ENCODE results near the gene SLIT1.

DNA sequence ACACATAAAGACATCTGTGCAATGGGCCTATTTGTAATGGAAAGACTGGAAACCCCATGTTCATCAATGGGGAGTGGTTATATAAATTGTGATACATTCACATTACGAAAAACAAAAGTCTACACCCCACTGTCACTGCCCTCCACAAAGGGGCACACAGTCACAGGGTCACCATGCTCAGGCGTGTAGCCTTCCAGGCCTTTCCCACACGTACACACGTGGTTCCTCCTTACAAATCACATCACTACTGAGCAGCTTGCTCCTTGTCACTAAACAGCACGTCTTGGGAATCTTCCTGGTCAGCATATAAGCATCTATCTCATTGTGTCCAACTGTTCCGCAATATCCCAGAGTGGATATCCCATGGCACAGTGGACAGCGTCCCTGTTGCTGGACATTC is 163.1 kb downstream of the SLIT1 start:
- no peak for TF ChIP-seq EZH2 (IDR thresholded peaks at IDR 0.05; ENCODE audit: insufficient read depth, low read length)
- TF ChIP-seq, protein P1, sequence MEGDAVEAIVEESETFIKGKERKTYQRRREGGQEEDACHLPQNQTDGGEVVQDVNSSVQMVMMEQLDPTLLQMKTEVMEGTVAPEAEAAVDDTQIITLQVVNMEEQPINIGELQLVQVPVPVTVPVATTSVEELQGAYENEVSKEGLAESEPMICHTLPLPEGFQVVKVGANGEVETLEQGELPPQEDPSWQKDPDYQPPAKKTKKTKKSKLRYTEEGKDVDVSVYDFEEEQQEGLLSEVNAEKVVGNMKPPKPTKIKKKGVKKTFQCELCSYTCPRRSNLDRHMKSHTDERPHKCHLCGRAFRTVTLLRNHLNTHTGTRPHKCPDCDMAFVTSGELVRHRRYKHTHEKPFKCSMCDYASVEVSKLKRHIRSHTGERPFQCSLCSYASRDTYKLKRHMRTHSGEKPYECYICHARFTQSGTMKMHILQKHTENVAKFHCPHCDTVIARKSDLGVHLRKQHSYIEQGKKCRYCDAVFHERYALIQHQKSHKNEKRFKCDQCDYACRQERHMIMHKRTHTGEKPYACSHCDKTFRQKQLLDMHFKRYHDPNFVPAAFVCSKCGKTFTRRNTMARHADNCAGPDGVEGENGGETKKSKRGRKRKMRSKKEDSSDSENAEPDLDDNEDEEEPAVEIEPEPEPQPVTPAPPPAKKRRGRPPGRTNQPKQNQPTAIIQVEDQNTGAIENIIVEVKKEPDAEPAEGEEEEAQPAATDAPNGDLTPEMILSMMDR (IDR thresholded peaks at IDR 0.05; ENCODE audit: insufficient read depth, low read depth, low read length): no peak
